Stomach (tissue), 4 donors: ENCODE measurements around the gene RBM18.

Source experiments
- CTCF ChIP-seq, 7 experiments: fragments of 450-650 bp in 4 of 7; fragments of 200-600 bp in 3 of 7; sonication (generic) in 3 of 7; IDR thresholded peaks; one replicate each; pipeline ENCODE4 v1.5.1; 2016 to 2019; ENCODE audit warnings: antibody characterized with exemption in 7 of 7, control low read depth in 2 of 7, mild to moderate bottlenecking in 1 of 7
- EP300 ChIP-seq: sonication (generic); formaldehyde crosslinking; IDR thresholded peaks from one replicate; pipeline ENCODE4 v1.6.1; 2017; ENCODE audit warnings: antibody characterized with exemption

GRCh38 chr9:122239722-122240121 lies 24.9 kb downstream of the RBM18 start:
- no peak for TF ChIP-seq CTCF (IDR thresholded peaks at IDR 0.05)
- TF ChIP-seq EP300, result no peak
